Activated naive CD8-positive, alpha-beta T cell treated with anti-CD3 and anti-CD28 coated beads, Interleukin-2, amount 10 ng/mL, durations not matched to agents 7 days and 5 days (primary cell): ENCODE results near the gene STAG1. TPM values are rescaled to one million over a fixed set of nuclear protein-coding genes. Genes with fewer than 3 reads are reported as not detected.
"Not testable (repeated sequence)": the region's sequence is repeated elsewhere in the genome, so short reads cannot be mapped to it uniquely, and the experiment has no call there.

Experiments
- ATAC-seq: fragments of 150-1000 bp; cut with Tn5 transposase; one replicate; pipeline ENCODE4 v1.10.0; 2021; ENCODE audit warnings: low read depth, moderate library complexity
- POLR2A ChIA-PET: fragments of 350-600 bp; sonication (Branson Sonifier 250); formaldehyde crosslinking; loops from one replicate; lab custom pipeline; 2021; ENCODE audit warnings: antibody characterized with exemption; lab: Charles Lee
- DNase-seq: peaks from one replicate; pipeline ENCODE4 v3.0.0; 2021
- H3K27ac Mint-ChIP-seq: one replicate; pipeline ENCODE4 v1.8.0; 2022; ENCODE audit warnings: mild to moderate bottlenecking, mixed read lengths
- H3K27me3 Mint-ChIP-seq: one replicate; pipeline ENCODE4 v1.8.0; 2022; ENCODE audit warnings: mild to moderate bottlenecking, moderate library complexity, mixed read lengths
- H3K36me3 Mint-ChIP-seq: one replicate; pipeline ENCODE4 v1.8.0; 2021; ENCODE audit warnings: mild to moderate bottlenecking, mixed read lengths
- H3K4me1 Mint-ChIP-seq: one replicate; pipeline ENCODE4 v1.8.0; 2021; ENCODE audit warnings: mixed read lengths
- H3K4me3 Mint-ChIP-seq: one replicate; pipeline ENCODE4 v1.8.0; 2022; ENCODE audit warnings: mild to moderate bottlenecking, moderate library complexity, mixed read lengths
- H3K9me3 Mint-ChIP-seq: one replicate; pipeline ENCODE4 v1.8.0; 2021; ENCODE audit warnings: mixed read lengths
- total RNA-seq, 2 experiments: library from RNA; stranded (reverse); gene quantifications; one replicate each; pipeline ENCODE4 v1.2.3, GENCODE V29; 2021

Gene STAG1
- total RNA-seq, 2 experiments from 2014 or later = 39.4 to 43.7 TPM

DNA sequence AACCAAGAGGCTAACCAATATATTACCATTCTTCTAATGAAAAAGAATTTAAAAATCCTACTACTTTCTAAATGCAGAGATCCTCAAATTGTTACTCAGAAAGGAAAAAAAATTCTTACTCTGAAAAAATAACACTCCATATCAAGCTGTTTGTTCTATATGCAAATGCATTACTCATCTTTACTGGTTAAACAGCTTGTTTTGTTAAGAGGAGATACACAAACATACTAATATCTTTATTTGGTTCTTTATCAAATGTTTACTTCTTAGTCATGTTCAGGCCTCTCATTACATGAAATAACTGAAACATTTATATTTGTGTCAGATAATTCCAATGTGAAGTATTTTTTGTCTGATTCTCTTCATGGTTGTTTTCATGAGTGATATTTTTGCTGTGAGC lies 355.3 kb downstream of the STAG1 start:
- no peak for ATAC-seq
- Mint-ChIP-seq H3K27ac (no peak overlapping the region), H3K4me3 (no peak overlapping the region)

DNA sequence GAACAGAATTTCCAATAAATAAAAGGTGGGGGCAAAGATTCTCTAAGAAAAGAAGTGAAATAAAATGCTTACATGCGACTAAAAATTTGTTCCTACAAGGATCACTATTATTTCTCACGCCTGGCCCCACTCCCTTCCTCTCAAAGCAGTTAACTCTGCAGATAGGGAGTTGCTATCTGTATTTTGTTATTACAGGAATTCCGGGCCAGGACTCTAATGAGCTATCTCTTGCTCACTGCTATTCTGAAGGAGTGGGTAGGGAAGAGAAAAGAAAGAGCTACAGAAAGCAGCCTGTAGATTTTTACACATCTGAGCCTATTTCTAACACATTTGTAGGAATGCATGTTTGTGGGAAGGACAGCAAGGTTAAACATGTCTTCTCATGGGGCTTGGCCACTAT lies 361.6 kb downstream of the STAG1 start:
- Mint-ChIP-seq H3K4me1 (no peaks in the 10 kb centered on the region), H3K9me3 (no peaks in the 10 kb centered on the region), H3K27me3 (no peaks in the 10 kb centered on the region), H3K27ac (no peak overlapping the region), H3K4me3 (no peak overlapping the region), H3K36me3 (peaks cover 5% of the 10 kb centered on the region)
- POLR2A ChIA-PET = no interaction called here
- ATAC-seq (no peak), DNase-seq (no peak)

More for the DNA sequence above, 355.3 kb downstream of the STAG1 start:
- no peaks in the 10 kb centered on the region for H3K27me3 Mint-ChIP-seq
- DNase-seq = no peak
- H3K9me3 Mint-ChIP-seq = no peaks in the 10 kb centered on the region
- H3K4me1 Mint-ChIP-seq = no peaks in the 10 kb centered on the region
- peaks cover 2% of the 10 kb centered on the region for H3K36me3 Mint-ChIP-seq
- POLR2A ChIA-PET = no interaction called here

DNA sequence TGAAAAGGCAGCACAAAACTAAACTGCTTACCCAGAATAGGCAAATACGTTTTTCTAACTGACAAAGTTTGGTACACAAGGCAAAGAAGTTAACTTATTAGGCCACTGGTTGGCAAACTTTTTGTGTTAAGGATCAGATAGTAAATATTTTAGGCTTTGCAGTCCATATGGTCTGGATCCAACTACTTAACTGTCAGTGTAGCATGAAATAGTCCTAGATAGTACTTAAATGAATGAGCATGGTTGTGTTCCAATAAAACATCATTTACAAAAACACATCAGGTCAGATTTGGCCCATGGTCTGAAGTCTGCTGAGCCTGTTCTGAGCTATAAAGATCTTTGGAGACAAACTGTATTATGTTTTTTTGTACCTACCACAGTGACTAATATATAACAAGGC lies 365.1 kb downstream of the STAG1 start:
- no peak overlapping the region for H3K4me3 Mint-ChIP-seq
- POLR2A ChIA-PET = no interaction called here
- peaks cover 7% of the 10 kb centered on the region for H3K36me3 Mint-ChIP-seq
- H3K4me1 Mint-ChIP-seq = peaks cover 4% of the 10 kb centered on the region
- H3K27ac Mint-ChIP-seq = no peak overlapping the region
- H3K27me3 Mint-ChIP-seq = no peaks in the 10 kb centered on the region
- no peaks in the 10 kb centered on the region for H3K9me3 Mint-ChIP-seq
- no peak for ATAC-seq
- no peak for DNase-seq

DNA sequence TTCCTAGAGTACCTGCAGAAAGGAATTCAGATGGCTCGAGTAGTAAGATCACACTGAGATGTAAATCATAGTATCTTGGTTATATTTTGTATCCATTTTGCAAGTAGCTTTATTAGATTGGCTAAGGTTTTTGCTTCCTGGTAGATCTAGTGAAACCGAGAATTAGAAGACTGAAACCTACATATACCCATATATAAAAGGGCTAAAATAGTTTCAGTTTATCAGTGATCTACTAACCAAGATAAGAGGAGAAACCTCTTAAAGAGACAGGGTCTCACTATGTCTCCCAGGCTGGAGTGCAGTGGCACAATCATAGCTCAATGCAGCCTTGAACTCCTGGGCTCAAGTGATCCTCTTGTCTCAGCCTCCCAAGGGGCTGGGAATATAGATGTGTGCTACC lies 366.7 kb downstream of the STAG1 start:
- H3K27ac Mint-ChIP-seq = no peak overlapping the region
- DNase-seq (no peak), ATAC-seq (no peak)
- H3K4me3 Mint-ChIP-seq = no peak overlapping the region
- peaks cover 7% of the 10 kb centered on the region for H3K36me3 Mint-ChIP-seq
- H3K4me1 Mint-ChIP-seq = peaks cover 4% of the 10 kb centered on the region
- POLR2A ChIA-PET = no interaction called here
- no peaks in the 10 kb centered on the region for H3K9me3 Mint-ChIP-seq
- no peaks in the 10 kb centered on the region for H3K27me3 Mint-ChIP-seq

DNA sequence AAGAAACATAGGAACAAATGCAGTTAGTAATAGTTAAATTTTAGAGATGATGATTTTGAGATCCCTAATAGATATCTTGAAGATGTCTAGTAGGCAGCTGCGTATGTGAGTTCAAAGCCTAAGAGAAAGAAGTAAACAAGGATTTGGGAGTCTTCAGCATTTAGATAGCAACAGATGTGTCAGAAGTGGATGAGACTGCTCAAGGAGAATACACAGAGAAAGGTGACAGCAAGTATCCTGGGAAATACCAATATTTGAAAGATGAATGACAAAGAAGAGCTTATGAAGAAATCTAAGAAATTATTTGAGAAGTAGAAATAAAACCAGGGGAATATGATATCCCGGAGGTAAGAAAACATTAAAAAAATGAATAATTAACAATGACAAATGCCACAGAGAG lies 371.1 kb downstream of the STAG1 start:
- H3K9me3 Mint-ChIP-seq = no peaks in the 10 kb centered on the region
- H3K4me3 Mint-ChIP-seq = no peak overlapping the region
- H3K27me3 Mint-ChIP-seq = no peaks in the 10 kb centered on the region

DNA sequence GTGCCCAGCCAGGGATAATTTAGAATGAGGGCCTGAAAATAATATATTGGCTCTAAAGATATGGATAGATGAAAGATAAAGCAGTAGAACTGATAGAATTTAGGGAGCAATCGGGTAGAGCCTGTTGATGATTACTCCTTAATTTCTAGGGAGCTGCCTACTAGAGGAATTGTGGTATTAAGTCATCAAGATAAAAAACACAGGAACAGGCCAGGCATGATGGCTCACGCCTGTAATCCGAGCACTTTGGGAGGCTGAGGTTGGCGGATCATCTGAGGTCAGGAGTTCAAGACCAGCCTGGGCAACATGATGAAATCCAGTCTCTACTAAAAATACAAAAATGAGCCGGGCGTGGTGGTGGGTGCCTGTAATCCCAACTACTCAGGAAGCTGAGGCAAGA lies 371.6 kb downstream of the STAG1 start:
- DNase-seq (no peak), ATAC-seq (no peak)
- Mint-ChIP-seq H3K36me3 (peaks cover 6% of the 10 kb centered on the region), H3K4me3 (no peak overlapping the region), H3K4me1 (peaks cover 4% of the 10 kb centered on the region), H3K9me3 (no peaks in the 10 kb centered on the region), H3K27ac (no peak overlapping the region), H3K27me3 (no peaks in the 10 kb centered on the region)
- POLR2A ChIA-PET = interaction anchor here (0.7 kb wide), 1 partner anchor 33 kb away, joined by 4 read pairs; no protein-coding TSS in a partner anchor

More for the DNA sequence above, 371.1 kb downstream of the STAG1 start:
- no peak for DNase-seq
- POLR2A ChIA-PET = interaction anchor here (0.6 kb wide), 1 partner anchor 110 kb away, joined by 5 read pairs; no protein-coding TSS in a partner anchor
- no peak for ATAC-seq
- Mint-ChIP-seq H3K36me3 (peaks cover 6% of the 10 kb centered on the region), H3K27ac (no peak overlapping the region), H3K4me1 (peaks cover 4% of the 10 kb centered on the region)

DNA sequence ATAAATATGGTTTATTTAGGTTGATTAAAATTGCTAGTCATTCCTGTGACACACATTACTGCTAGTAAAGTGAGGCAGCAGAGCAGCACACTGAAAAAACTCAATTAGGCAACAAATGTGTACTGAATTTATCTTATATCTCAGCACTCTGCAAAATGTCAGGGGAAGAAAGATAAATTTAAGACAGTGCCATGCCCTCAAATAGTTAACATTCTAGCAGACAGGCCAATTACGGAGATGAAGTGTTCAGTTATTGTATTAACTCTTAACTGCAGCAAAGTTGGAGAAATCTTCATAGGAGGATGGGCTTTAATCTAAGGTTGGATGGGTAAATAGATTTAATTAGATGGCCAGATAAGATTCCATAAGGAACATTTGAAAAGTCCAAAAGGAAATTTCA lies 374.2 kb downstream of the STAG1 start:
- no peaks in the 10 kb centered on the region for H3K4me1 Mint-ChIP-seq
- no peak overlapping the region for H3K27ac Mint-ChIP-seq
- H3K36me3 Mint-ChIP-seq = peaks cover 19% of the 10 kb centered on the region
- no peaks in the 10 kb centered on the region for H3K9me3 Mint-ChIP-seq
- ATAC-seq (no peak), DNase-seq (no peak)
- POLR2A ChIA-PET = no interaction called here
- no peak overlapping the region for H3K4me3 Mint-ChIP-seq
- no peaks in the 10 kb centered on the region for H3K27me3 Mint-ChIP-seq

DNA sequence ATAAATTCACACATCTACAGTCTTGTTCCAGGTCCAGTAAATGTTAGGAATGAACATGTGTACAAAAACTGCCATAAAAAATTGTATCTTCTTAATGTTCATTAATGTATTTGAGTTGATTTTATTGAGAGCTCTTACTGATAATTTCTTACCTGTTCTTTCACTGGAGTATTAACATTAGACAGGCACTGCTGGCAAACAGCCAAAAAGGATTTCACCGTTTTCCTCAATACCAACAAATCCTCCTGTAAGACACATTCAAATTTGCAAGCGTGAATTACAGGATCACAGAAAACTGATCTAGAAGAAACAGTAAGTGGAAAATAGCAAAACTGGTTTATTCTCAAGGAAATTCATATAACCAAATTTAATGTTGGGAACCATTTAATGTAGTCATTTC lies 374.7 kb downstream of the STAG1 start:
- ATAC-seq = no peak
- peaks cover 19% of the 10 kb centered on the region for H3K36me3 Mint-ChIP-seq
- no peaks in the 10 kb centered on the region for H3K9me3 Mint-ChIP-seq
- H3K27ac Mint-ChIP-seq = no peak overlapping the region
- no peak for DNase-seq
- H3K4me1 Mint-ChIP-seq = no peaks in the 10 kb centered on the region
- POLR2A ChIA-PET = no interaction called here
- H3K27me3 Mint-ChIP-seq = no peaks in the 10 kb centered on the region
- H3K4me3 Mint-ChIP-seq = no peak overlapping the region

DNA sequence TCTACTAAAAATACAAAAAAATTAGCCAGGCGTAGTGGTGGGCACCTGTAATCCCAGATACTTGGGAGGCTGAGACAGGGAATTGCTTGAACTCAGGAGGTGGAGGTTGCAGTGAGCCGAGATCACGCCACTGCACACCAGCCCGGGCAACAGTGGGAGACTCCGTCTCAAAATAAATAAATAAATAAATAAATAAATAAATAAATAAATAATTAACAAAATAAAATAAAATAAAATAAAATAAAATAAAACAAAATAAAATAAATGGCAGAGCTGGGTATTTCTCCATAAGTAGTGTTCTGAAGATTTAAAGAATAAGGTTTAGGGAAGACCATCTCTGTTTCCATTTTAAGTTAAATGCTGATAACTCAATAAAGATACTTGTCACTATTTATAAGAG lies 376.4 kb downstream of the STAG1 start:
- H3K36me3 Mint-ChIP-seq = peaks cover 27% of the 10 kb centered on the region
- H3K9me3 Mint-ChIP-seq, H3K4me1 Mint-ChIP-seq, H3K27me3 Mint-ChIP-seq, ATAC-seq, POLR2A ChIA-PET, DNase-seq, H3K27ac Mint-ChIP-seq, H3K4me3 Mint-ChIP-seq: not testable (repeated sequence)

DNA sequence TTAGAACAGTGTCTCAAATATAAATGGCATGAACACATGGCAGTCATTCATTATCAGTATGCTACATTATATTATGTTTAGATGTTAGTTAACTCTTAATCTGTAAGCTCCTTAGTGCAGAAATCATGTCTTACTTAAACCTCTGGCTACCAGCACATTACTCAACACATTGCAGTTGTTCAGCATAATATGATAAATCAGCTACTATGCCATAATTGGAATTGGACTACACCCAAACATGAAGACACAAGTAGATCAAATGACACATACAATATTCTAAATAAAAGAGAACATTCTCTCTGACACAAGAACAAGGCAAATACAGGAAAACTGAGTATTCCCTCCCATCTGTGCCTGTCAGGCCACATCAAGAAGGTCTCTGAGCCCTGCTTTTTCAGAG lies 385.9 kb downstream of the STAG1 start:
- H3K27me3 Mint-ChIP-seq = no peaks in the 10 kb centered on the region

DNA sequence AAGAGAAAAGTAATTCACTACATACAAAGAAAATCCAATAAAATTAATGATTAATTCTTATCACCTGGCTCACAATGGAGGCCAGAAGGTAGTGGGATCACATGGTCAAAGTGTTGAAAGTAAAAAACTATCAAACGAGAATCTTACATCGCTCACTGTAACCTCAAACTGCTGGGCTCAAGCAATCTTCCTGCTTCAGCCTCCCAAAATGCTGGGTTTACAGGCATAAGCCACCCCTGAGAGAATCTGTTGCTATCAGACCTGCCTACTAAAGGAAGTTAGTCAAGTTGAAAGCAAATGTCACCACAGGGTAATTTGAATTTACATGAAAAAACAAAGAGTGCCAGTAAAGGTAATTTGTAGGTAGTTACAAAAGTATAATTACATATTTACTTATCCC lies 398.7 kb downstream of the STAG1 start:
- Mint-ChIP-seq H3K27me3 (no peaks in the 10 kb centered on the region), H3K9me3 (peaks cover 8% of the 10 kb centered on the region), H3K36me3 (peaks cover 23% of the 10 kb centered on the region), H3K4me1 (peaks cover 10% of the 10 kb centered on the region), H3K27ac (no peak overlapping the region), H3K4me3 (no peak overlapping the region)
- POLR2A ChIA-PET = no interaction called here
- ATAC-seq (peak; percentile 76), DNase-seq (no peak)

More for the DNA sequence above, 385.9 kb downstream of the STAG1 start:
- peaks cover 16% of the 10 kb centered on the region for H3K36me3 Mint-ChIP-seq
- DNase-seq (no peak), ATAC-seq (no peak)
- no peak overlapping the region for H3K27ac Mint-ChIP-seq
- H3K9me3 Mint-ChIP-seq = no peaks in the 10 kb centered on the region
- H3K4me3 Mint-ChIP-seq = no peak overlapping the region
- POLR2A ChIA-PET = interaction anchor here (0.6 kb wide), 1 partner anchor 825 kb away, joined by 3 read pairs; no protein-coding TSS in a partner anchor
- H3K4me1 Mint-ChIP-seq = peaks cover 1% of the 10 kb centered on the region

DNA sequence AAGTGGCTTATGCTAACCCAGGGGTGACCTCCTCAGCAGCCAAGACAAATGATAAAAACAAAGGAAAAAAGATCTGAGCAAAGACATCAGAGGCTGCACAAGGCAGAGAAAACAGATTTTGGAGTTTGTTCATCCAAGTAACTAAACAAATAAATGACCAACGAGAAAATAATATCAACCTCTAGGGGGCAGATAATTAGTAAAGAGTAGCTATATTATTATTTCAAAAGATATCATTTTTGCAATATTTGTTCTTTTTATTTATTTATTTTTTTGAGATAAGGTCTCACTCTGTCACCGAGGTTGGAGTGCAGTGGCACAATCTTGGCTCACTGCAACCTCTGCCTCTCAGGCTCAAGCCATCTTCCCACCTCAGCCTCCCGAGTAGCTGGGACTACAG lies 400.3 kb downstream of the STAG1 start:
- DNase-seq (no peak), ATAC-seq (no peak)
- H3K36me3 Mint-ChIP-seq = peaks cover 21% of the 10 kb centered on the region
- no peak overlapping the region for H3K27ac Mint-ChIP-seq
- H3K4me1 Mint-ChIP-seq = peaks cover 10% of the 10 kb centered on the region
- POLR2A ChIA-PET = no interaction called here
- H3K4me3 Mint-ChIP-seq = no peak overlapping the region
- peaks cover 8% of the 10 kb centered on the region for H3K9me3 Mint-ChIP-seq
- no peaks in the 10 kb centered on the region for H3K27me3 Mint-ChIP-seq

DNA sequence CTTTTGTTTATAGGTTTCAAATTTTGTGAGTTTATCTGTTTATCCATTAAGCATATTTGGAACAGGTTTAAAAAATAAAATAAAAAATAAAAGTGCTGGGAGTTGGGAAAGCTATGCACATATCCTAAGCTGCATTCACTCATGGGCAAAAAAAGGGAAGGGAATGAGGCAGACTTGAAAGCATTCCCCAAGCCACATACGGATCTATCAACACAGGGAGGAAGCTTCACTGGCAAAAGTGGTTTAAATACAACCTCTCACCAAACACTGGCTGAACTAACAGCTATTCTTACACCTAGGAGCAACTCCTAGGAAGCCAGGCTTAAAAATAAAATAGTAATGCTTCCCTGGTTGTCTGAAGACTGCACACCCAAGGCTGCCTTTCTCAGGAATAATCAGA lies 400.8 kb downstream of the STAG1 start:
- no peak overlapping the region for H3K4me3 Mint-ChIP-seq
- H3K27me3 Mint-ChIP-seq = no peaks in the 10 kb centered on the region
- ATAC-seq (no peak), DNase-seq (no peak)
- peaks cover 10% of the 10 kb centered on the region for H3K4me1 Mint-ChIP-seq
- peaks cover 21% of the 10 kb centered on the region for H3K36me3 Mint-ChIP-seq
- no peak overlapping the region for H3K27ac Mint-ChIP-seq
- peaks cover 8% of the 10 kb centered on the region for H3K9me3 Mint-ChIP-seq
- POLR2A ChIA-PET = no interaction called here

DNA sequence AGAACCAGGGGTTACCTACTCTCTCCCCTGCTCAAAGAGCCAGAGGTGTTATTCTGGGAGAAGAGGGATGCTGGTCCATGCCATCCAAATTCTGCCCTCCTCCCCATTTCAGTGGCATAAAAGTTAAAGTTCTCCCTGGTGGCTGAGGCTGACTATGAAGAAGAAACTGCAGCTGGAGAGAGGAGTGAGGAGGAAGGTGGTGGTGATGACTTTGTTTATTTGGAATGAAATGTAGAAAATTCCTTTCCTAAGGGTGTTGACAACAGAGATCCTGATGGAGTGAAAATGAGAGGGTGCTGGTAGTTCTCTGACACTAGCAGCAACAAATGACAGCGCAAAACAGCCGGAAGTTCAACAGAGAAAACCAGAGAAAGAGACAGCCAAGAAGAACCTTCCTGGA lies 401.6 kb downstream of the STAG1 start:
- H3K4me1 Mint-ChIP-seq = peaks cover 11% of the 10 kb centered on the region
- POLR2A ChIA-PET = no interaction called here
- H3K36me3 Mint-ChIP-seq = peaks cover 19% of the 10 kb centered on the region
- DNase-seq = no peak
- H3K27me3 Mint-ChIP-seq = no peaks in the 10 kb centered on the region
- no peak overlapping the region for H3K4me3 Mint-ChIP-seq
- H3K9me3 Mint-ChIP-seq = peaks cover 4% of the 10 kb centered on the region
- H3K27ac Mint-ChIP-seq = no peak overlapping the region
- ATAC-seq = no peak

DNA sequence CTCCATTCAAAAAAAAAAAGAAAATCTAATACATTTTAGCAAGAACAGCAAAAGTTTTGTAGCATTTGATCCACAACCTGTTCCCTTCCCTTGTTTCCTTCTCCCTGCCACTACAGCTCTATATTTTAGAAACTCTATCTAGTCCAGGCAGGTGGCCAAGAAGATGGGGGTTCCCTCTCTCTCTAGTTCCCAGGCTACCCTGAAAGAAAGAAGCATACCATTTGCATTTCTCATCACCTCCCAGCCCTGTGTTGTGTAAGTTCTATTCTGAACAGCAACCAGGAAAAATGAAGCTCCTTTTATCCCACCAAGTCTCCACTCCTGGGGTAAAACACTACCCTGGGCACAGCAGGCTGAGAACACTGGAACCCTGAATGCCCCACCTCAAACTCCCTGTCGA lies 402.0 kb downstream of the STAG1 start:
- no peak overlapping the region for H3K27ac Mint-ChIP-seq
- no peak overlapping the region for H3K4me3 Mint-ChIP-seq
- no peak for ATAC-seq
- no peaks in the 10 kb centered on the region for H3K27me3 Mint-ChIP-seq
- H3K4me1 Mint-ChIP-seq = peaks cover 11% of the 10 kb centered on the region
- H3K9me3 Mint-ChIP-seq = no peaks in the 10 kb centered on the region
- POLR2A ChIA-PET = no interaction called here
- peaks cover 15% of the 10 kb centered on the region for H3K36me3 Mint-ChIP-seq
- no peak for DNase-seq
